DMS53 treated with DMSO at 0.1 percent for 48 hours (cell line): ENCODE measurements around the gene TNNI2.
A peak's percentile ranks its signal among the peaks of the same experiment; 100 is the strongest.
"Not testable (repeated sequence)": the region's sequence is repeated elsewhere in the genome, so short reads cannot be mapped to it uniquely, and the experiment has no call there.

Experiments
- DNase-seq: peaks from one replicate; lab custom pipeline; 2025; ENCODE audit not compliant: unreplicated experiment; lab: John Stamatoyannopoulos, UW

TNNI2 gene

DNA sequence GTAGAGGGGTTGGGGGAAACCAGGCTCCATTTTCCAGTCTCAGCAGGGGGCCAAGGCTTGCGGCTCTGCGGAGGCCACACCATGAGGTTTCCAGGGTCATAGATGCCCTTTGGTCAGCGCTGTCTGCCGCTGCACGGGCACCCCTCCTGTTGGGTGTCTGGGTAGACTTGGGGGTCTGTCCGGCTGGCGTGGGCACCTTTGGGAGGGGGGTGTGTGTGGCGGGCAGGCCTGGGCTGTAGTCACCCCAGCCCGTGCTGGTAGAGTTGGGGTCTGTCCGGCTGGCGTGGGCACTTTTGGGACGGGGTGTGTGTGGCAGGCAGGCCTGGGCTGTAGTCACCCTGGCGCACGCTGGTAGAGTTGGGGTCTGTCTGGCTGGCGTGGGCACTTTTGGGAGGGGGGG lies 32.8 kb downstream of the TNNI2 start:
- no peak for DNase-seq

DNA sequence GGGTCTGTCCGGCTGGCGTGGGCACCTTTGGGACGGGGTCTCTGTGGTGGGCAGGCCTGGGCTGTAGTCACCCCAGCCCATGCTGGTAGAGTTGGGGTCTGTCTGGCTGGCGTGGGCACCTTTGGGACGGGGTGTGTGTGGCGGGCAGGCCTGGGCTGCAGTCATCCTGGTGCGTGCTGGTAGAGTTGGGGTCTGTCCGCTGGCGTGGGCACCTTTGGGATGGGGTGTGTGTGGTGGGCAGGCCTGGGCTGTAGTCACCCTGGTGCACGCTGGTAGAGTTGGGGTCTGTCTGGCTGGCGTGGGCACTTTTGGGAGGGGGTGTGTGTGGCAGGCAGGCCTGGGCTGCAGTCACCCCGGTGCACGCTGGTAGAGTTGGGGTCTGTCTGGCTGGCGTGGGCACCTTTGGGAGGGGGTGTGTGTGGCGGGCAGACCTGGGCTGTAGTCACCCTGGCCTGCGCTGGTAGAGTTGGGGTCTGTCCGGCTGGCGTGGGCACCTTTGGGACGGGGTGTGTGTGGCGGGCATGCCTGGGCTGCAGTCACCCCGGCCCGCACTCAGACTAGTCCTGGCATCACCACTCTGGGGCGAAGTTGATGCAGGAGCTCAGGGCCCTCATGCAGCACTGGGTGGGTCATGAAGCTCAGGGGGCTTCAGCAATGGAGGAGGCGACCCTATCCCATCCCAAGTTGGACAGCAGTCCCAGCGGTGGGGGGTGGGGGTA lies 33.6 kb downstream of the TNNI2 start:
- no peak for DNase-seq

DNA sequence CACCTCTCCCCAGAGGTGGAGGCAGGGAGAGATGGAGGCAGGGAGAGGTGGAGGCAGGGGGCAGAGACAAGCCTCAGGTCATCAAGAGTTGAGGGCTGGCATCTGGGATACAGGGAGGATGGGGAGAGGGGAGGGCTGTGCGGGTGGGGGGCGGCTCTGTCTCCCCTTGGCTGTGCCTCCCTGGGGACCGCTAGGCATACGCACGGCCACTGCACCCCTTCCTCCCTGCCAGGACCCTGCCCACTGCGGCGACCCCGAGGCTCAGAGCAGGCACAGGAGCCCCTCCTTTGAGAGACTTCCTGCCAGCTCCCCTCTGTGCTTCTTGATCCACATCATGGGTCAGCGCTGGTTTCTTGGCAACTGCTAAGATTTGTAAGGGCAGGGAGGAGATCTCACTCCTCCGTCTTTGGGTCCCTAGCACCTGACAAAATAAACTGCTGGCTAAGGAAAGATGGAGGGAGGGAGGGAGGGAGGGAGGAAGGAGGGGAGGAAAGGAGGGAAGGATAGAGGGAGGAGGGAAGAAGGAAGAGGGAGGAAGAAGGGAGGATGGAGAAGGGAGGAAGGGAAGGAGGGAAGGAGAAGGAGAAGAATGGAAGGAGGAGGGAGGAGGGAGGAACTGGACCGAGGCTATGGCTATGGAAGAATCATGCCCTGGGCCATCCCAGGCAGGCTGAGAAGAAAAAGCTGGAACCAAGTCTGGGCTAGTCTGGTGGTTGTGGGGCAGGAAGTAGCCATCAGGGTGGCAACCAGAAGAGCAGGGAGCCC lies 34.4 kb downstream of the TNNI2 start:
- DNase-seq, result no peak

DNA sequence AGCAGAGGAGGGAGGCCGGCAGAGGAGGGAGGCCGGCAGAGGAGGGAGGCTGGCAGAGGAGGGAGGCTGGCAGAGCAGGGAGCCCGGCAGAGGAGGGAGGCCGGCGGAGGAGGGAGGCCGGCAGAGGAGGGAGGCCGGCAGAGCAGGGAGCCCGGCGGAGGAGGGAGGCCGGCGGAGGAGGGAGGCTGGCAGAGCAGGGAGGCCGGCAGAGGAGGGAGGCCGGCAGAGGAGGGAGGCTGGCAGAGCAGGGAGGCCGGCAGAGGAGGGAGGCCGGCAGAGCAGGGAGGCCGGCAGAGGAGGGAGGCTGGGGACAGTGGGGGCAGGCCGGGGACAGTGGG lies 35.0 kb downstream of the TNNI2 start:
- not testable (repeated sequence) for DNase-seq

DNA sequence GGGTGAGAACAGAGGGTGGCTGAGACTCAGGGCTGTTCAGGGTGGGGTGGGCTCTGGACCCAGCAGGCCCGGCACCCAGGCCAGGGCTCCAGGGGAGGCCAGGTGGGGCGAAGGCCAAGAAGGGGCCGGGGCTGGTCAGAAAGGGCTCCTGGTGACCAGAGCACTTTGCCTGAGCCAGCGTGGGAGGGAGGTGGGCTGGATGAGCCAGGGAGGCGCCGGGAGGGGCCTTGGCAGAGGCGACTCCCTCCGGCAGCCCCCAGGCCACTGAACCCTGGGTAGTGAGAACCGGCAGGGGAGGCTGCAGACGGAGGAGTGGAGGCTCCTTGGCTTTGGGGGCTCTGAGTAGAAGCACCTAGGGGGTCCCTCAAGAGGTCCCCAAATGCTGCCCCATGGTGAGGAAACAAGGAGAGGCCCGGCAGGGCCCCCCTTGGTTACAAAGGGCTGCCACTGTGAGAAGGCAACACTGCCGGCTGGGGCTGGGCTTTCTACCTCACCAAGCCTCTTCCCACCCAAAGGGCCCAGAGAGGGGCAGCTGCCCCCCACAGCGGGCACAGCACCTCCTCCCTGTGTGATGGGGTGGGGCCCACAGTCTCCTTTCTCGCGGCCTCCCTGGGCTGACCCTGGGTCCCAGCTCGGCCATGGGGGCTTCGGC lies 35.8 kb downstream of the TNNI2 start:
- not testable (repeated sequence) for DNase-seq

DNA sequence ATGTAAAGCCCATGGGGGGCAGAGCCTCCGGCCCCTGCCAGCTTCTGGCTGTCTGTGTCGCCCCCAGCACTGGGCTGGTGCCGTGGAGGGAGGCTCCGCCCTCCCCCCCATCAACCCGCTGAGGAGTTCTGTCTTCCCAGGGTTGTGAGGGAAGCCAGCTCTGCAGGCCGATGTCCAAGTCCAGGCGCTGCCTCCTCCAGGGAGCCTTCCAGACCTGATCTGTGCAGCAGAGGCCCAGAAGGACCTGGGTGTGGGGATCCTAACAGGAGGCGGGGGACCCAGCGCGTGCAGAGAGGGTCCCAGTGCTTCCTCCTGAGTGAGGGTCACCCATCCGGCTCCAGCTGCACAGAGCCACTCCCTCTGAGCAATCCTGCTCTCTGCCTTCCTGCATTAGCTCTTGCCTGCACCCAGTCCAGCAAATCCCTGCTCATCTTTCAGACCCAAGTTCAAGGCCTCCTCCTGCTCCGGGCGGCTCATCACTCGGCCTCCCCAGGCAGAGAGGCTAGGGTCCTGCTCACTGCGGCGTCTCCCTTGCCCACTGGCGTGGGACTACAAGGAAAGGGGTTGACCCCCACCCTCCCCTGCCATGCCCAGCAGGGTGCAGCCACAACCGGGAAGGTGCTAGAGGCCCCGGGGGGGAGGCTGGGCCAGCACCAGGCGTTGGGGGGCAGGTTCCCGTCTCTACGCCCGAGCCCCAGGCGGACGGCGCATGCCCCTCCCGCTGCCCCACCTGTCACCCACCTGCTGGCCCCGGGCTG lies 36.5 kb downstream of the TNNI2 start:
- no peak for DNase-seq

DNA sequence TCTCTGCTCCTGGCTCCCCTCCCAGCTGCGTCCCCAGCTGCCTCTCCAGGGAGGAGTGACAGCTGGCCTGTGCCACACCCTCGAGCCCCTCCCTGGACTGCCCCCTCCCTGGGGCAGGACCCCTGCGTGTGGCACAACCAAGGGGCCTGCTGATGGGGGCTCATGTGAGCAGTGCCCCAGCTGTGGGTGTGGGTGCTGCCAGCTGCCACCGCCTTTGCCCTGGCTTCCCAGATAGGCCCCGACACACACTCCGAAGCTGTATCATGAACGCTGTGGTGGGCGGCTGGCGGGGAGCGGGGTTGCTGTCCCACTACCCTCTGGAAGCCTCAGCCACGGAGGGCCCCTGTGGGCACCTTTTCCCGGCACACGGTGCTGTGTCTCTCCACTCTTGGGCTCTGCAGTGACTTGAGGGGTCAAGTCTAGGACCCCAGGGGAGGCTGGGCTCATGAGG lies 37.1 kb downstream of the TNNI2 start:
- DNase-seq, result not testable (repeated sequence)

DNA sequence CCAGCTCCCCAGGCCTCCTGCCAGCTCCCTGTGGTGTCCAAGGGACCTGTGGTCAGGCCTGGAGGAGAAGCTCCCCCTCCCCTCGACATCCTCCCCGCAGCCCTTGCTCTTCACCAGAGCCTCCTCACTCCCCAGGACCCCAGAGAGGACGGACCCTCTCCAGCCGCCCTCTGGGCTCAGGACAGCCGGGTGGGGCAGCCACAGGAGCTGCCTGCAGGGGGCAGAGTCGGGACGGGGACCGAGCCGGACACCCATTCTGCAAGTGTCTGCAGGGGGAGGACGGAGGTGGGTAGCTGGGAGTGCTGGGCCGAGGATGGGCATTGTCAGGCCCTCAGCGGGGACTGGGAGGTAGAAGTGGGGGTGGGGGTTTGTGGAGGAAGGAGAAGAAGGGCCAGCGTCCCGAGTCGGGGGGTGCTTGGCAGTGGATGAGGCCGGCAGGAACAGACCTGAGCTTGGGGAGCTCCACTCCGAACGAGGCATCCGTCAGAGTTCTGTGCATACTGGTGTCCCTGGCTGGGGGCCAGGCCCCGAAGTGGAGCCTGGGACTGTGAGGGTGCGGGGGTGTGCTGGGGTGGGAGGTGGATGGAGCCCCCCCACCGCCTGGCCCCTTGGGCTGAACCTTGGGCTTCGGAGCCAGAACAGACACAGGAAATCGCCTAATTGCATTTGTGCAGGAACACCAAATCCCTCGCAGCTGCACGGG lies 37.7 kb downstream of the TNNI2 start:
- no peak for DNase-seq

DNA sequence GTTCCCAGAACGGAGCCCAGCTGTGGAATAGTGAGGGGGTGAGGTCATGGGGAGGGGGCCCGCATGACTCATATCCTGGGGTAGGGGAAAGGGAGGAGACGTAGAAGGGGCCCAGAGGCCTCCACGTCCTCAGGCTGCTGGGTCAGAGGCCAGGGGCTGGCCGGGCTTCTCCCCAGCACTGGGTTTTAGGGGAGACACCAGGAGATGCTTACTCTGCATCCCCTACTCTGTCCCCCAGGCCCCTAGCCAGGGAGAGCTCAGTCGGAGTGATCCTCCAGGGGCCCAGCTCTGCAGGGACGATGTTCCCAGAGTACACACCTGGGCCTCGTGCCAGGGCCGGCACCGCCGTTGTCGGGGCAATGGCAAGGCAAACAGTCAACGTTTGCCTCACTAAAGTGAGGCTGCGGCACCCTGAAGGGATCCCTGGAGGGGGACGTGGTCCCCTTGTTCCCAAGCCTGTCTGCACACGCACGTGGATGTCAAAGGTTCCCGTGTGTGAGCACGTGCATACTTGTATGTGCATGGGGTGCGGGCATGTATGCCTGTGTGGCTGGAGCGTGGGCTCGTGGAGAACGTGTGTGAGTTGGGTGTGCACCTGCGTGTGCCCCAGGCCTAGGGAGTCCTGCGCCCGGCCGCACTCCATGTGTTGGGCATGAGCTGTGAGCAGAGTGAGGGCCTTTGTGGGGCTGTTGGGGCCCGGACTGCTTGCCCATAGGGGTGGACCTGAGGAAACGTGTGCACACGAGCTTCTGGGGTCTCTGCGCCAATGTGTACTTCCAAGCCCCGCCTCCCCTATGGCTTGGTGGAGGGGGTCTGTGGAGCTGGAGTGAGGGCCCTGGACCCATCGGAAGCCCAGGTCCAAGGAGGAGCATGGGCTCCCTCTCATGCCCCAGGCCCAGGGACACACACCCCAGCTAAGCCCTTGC lies 38.7 kb downstream of the TNNI2 start:
- no peak for DNase-seq

DNA sequence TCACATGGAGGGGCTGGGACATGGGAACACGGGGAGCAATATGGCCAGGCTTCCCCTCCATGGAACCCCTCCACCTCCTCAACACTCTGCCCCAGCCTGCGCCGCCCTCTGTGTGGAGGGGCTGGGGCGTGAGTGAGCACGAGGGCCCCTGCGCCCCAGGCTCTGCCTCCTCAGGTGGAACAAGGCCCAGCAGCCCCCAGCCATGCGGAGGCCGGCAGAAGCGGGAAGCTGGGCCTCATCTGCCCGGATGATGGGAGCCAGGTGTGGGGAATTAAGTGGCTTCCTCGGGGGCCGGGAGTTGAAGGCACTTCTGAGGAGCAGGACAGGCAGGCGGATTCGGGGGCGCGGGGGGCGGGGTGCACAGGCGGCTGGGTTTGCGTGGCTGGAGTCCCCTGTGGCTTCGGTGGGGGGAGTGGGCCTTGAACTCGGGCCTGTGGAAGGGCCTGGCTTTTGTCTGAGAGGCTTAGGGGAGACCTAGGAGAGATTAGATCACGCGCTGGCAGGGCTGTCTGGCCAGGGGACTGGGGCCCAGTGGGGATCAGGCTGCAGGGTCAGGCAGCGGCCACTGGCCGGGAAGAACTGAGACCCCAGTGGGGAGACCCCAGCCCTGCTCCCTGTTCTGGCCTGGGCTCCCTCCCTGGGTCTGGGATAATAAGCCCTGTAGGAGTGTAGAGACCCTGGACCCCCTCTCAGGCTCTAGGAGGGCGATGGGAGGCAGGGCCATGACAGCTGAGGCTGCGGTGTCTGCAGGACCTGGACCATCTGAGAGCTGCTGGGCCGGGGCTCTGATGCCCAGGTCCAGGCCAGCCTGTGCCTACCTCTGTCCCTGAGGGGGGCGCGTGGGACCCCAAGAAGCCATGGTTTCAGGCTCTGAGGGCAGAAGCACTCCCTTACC lies 39.6 kb downstream of the TNNI2 start:
- no peak for DNase-seq

DNA sequence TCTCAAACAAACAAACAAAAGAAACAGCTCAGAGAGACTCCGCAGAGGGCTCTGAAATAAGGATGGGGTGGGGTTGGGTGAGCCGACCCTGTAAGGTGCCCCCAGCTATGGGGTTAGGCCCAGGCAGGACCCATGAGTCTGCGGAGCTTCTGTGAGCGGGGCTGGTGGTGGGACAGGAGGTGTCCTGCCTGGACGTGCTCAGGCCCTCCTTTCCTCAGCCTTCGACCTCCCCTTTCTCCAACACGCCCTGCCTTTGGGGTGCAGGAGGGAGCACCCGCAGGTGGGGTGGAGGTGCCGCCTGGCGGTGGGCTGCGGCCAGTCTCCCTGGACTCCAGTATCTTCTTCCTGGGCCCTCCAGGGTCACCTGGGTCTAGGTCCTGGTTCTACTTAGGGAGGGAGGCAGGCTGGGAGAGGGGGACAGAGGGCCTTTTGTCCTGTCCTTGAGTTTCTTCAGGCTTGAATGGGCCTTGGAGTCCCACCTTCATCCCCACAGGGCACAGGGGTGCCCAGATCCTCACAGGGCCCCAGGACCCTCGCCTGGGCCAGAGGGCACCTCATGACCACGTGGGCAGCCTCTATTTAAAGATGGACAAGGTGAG lies 40.7 kb downstream of the TNNI2 start:
- no peak for DNase-seq

DNA sequence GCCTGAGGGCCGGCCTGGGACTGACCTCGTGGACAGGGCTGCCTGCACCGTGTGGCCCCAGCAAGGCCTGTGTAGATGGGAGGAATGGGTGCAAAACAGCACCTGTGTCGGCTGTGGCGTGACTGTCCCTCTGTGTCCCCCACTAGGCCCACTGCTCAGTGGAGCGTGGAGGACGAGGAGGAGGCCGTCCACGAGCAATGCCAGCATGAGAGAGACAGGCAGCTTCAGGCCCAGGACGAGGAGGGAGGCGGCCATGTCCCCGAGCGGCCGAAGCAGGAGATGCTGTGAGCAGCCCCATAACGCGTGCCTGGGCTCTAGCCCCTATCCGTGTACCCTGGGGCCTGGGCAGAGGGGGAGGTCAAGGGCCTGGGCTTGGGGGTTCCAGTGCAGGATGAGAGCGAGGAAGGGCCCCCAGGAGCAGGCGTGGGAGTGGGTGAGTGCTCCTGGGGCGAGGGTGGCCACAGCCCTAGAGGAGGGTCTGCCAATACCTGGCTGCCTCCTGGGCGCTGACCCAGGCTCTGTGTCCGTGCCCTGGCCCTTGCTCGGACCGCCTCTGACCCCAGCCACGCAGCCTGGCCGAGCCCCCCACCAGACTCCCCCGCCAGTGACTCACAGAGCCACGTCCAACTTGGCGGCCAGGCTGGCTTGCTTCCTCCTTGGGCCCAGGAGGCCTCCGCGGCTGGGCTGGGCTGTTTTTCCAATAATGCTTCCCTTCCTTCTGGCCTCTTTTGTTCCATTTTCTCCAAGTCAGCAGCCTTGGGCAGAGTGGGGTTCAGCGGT lies 41.4 kb downstream of the TNNI2 start:
- no peak for DNase-seq

DNA sequence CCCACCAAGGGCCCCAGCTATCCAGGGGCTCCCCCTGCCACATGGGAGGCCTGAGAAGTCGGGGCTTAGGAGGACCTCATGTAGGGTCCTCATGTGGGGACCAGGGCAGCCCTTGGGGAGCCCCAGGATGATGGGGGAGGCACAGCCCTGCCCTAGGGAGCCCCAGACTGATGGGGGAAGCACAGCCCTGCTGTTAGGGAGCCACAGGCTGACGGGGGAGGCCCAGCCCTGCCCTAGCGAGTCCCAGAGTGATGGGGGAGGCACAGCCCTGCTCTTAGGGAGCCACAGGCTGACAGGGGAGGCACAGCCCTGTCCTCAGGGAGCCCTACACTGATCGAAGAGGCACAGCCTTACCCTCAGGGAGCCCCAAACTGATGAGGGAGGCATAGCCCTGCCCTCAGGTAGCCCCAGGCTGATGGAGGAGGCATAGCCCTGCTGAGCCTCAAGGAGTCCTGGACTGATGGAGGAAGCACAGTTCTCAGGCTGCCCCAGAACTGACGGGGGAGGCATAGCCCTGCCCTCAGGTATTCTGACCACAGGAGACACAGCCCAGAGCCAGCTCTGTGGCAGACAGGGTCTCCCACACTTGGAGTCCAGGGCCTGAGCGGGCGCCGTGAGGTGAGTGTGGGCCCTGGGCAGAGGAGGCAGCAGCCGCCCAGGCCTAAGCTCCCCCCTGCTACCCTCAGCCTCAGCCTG lies 42.1 kb downstream of the TNNI2 start:
- no peak for DNase-seq

DNA sequence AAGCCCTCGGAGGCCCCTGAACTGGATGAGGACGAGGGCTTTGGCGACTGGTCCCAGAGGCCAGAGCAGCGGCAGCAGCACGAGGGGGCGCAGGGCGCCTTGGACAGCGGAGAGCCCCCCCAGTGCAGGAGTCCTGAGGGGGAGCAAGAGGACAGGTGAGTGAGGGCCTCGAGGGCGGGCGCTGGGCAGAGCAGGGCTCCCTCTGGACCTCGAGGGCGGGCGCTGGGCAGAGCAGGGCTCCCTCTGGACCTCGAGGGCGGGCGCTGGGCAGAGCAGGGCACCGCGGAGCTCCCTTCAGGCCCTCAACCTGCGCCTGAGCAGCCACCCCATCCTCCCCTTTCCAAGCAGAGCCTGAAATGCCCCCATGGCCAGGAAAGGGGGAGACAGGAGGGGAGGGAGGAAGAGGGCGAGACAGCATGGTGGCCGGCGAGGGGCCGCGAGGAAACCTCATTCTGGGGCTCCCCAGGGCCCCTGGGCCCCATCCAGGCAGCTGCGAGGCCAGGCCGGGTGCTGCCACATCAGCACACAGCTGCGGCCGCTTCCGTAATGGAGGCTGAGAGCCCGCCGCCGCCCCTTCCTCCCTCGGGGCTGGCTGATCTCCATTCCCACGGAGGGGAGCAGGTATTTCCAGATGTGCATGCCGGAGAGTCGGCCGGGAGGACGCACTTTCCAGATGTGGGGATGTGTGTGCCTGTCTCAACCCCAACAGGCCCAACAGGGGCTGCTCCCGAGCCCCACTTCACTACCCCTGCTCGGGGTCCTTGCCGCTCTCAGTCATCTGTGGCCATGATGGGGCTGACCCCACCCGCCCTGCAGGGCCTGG lies 42.9 kb downstream of the TNNI2 start:
- DNase-seq, result no peak

DNA sequence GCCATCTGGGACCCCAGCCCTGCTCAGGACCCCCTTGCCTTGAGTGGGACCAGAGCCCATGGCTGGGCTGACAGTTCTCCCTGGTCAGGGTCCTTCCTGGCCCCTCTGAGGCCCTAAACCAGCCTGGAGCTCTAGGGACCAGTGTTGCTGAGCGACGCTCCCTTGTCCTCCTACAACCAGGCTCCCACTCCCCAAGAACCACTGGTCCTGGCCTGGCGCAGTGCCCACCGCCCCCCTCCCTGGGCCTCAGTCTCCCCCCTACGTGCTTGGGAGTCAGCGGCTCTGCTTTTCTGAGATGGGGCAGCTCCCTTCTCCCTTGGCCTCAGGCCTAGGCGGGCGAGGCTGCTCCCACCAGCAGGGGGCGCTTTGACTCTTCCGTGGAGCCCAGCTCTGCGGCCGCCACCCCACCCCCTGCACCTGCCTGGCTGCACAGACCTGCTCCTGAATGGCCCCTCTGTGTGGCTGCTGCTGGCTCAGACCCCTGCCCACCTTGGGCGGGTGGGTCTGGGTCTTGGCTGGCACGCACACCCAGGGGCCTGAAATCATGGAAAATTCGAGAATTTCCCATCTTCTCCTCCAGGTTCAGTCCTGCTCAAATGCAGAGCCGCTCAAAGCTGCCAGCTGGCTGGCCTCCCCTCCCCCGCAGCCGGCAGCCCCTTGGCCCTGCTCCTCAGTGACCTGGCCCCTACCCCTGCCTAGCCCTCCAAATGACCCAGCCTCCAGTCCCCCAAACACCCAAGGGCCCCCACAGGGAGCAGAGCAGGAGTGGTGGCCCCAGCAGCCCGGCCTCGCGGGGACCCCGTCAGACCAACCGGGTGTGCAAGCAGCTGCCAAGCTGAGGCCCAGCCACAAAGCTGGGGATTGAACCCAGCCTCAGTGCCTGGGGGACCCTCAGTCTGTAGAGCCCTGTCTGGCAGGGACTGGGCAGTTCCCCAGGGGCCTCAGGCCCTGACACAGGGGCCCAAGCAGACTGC lies 43.8 kb downstream of the TNNI2 start:
- peak; percentile 74 for DNase-seq
